Trophoblast cell (in vitro differentiated cells and primary cell): ENCODE data around the gene FAM72A. TPM values are rescaled to one million over a fixed set of nuclear protein-coding genes. Genes with fewer than 3 reads are reported as not detected.
"Not testable (repeated sequence)": the region's sequence is repeated elsewhere in the genome, so short reads cannot be mapped to it uniquely, and the experiment has no call there.

Experiments used
- DNase-seq, 2 donors: peaks; one replicate each; pipeline ENCODE4 v3.0.0-alpha.2; 2016
- H2AFZ ChIP-seq: 2 replicates; pipeline ENCODE4 v1.6.1; 2013; ENCODE audit warnings: low read length, moderate library complexity, mild to moderate bottlenecking; ENCODE audit not compliant: insufficient read depth, poor library complexity
- H2AK5ac ChIP-seq: 2 replicates; pipeline ENCODE4 v1.6.1; 2013; ENCODE audit warnings: mild to moderate bottlenecking, low read length
- H2BK120ac ChIP-seq: 2 replicates; pipeline ENCODE4 v1.6.1; 2013; ENCODE audit warnings: low read length, mild to moderate bottlenecking, moderate library complexity; ENCODE audit not compliant: insufficient read depth, poor library complexity
- H2BK12ac ChIP-seq: 2 replicates; pipeline ENCODE4 v1.6.1; 2013; ENCODE audit warnings: mild to moderate bottlenecking, low read length, moderate library complexity
- H2BK5ac ChIP-seq: 2 replicates; pipeline ENCODE4 v1.6.1; 2013; ENCODE audit warnings: low read length, low read depth, moderate library complexity, mild to moderate bottlenecking; ENCODE audit not compliant: poor library complexity
- H3K14ac ChIP-seq: 2 replicates; pipeline ENCODE4 v1.6.1; 2013; ENCODE audit warnings: mild to moderate bottlenecking, low read length
- H3K18ac ChIP-seq: 2 replicates; pipeline ENCODE4 v1.6.1; 2013; ENCODE audit warnings: mild to moderate bottlenecking, low read length
- H3K23ac ChIP-seq: 2 replicates; pipeline ENCODE4 v1.6.1; 2013; ENCODE audit warnings: low read length
- H3K27ac ChIP-seq: 2 replicates; pipeline ENCODE4 v1.5.1; 2013; ENCODE audit warnings: low read depth, mild to moderate bottlenecking, inconsistent platforms, low read length, moderate library complexity
- H3K27me3 ChIP-seq: 2 replicates; pipeline ENCODE4 v1.6.1; 2013; ENCODE audit warnings: inconsistent platforms, mild to moderate bottlenecking, low read length, moderate library complexity; ENCODE audit not compliant: insufficient read depth
- H3K36me3 ChIP-seq, 2 experiments: 1 replicate in 1 of 2; 2 replicates in 1 of 2; pipeline ENCODE4 v1.6.1; 2013; ENCODE audit warnings: low read length in 2 of 2, mild to moderate bottlenecking in 2 of 2, moderate library complexity in 1 of 2; ENCODE audit not compliant: insufficient read depth in 2 of 2, control insufficient read depth in 1 of 2
- H3K4ac ChIP-seq: 2 replicates; pipeline ENCODE4 v1.6.1; 2013; ENCODE audit warnings: low read depth, mild to moderate bottlenecking, low read length, moderate library complexity
- H3K4me1 ChIP-seq, 2 experiments: 1 replicate in 1 of 2; 2 replicates in 1 of 2; pipeline ENCODE4 v1.6.1; 2013; ENCODE audit warnings: low read length in 2 of 2, mild to moderate bottlenecking in 2 of 2, moderate library complexity in 1 of 2; ENCODE audit not compliant: insufficient read depth in 2 of 2, control insufficient read depth in 1 of 2
- H3K4me2 ChIP-seq: 2 replicates; pipeline ENCODE4 v1.6.1; 2013; ENCODE audit warnings: inconsistent platforms, mild to moderate bottlenecking, low read length, moderate library complexity
- H3K4me3 ChIP-seq: 2 replicates; pipeline ENCODE4 v1.5.1; 2013; ENCODE audit warnings: mild to moderate bottlenecking, low read depth, low read length, inconsistent platforms
- H3K79me1 ChIP-seq: one replicate; pipeline ENCODE4 v1.6.1; 2013; ENCODE audit warnings: low read length
- H3K79me2 ChIP-seq: 2 replicates; pipeline ENCODE4 v1.6.1; 2013; ENCODE audit warnings: low read length, mild to moderate bottlenecking; ENCODE audit not compliant: control insufficient read depth, insufficient read depth, poor library complexity
- H3K9ac ChIP-seq: 2 replicates; pipeline ENCODE4 v1.6.1; 2013; ENCODE audit warnings: mild to moderate bottlenecking, low read length
- H3K9me3 ChIP-seq: 2 replicates; pipeline ENCODE4 v1.6.1; 2013; ENCODE audit warnings: low read depth, mild to moderate bottlenecking, control low read depth, inconsistent platforms, low read length; ENCODE audit not compliant: insufficient read depth
- H4K12ac ChIP-seq: 2 replicates; pipeline ENCODE4 v1.6.1; 2013; ENCODE audit warnings: low read depth, mild to moderate bottlenecking, low read length, moderate library complexity
- H4K8ac ChIP-seq: 2 replicates; pipeline ENCODE4 v1.6.1; 2013; ENCODE audit warnings: low read depth, mild to moderate bottlenecking, low read length, moderate library complexity
- H4K91ac ChIP-seq: one replicate; pipeline ENCODE4 v1.6.1; 2013; ENCODE audit warnings: low read depth, mild to moderate bottlenecking, low read length, moderate library complexity
- WGBS: extraction: QIAGEN DNeasy Blood & Tissue Kit; methylation state at CpG from one replicate; pipeline ENCODE4 v1.1.7; 2013; ENCODE audit warnings: missing lambda C conversion rate; ENCODE audit not compliant: insufficient read length, insufficient coverage; ENCODE audit errors: extremely low coverage; 5-methylcytosine and 5-hydroxymethylcytosine counted together
- polyA plus RNA-seq: library from polyadenylated mRNA; stranded (reverse); fragments of 200-250 nt; gene quantifications from 2 replicates; pipeline ENCODE4 v1.2.3, GENCODE V29; 2013

Gene FAM72A
- polyA plus RNA-seq = 5.2 and 5.7 TPM in 2 replicates

GRCh38 chr1:206202789-206203363, at the start of gene FAM72A:
TSS of gene FAM72A (minus strand) at chr1:206202839. CDS start at chr1:206202025, 814 bp downstream.
- H3K4me1 ChIP-seq, H2AK5ac ChIP-seq, H4K8ac ChIP-seq, H3K14ac ChIP-seq, H3K36me3 ChIP-seq, H3K9ac ChIP-seq, H3K4ac ChIP-seq, H3K23ac ChIP-seq, H3K79me2 ChIP-seq, H2BK5ac ChIP-seq, H3K79me1 ChIP-seq, H3K18ac ChIP-seq, H2BK12ac ChIP-seq, H3K27me3 ChIP-seq, H2BK120ac ChIP-seq, H4K91ac ChIP-seq, H4K12ac ChIP-seq, H3K9me3 ChIP-seq: not testable (repeated sequence)
- Histone ChIP-seq H2AFZ (peak within 1 kb of the TSS; percentile 78), H3K4me3 (peak within 1 kb of the TSS; percentile 72), H3K4me2 (peak within 1 kb of the TSS; percentile 48), H3K27ac (peak within 1 kb of the TSS; percentile 62)
- DNase-seq = peak; percentile 99
- WGBS = no CpG with 5 or more reads among the region's 36 CpGs

DNA sequence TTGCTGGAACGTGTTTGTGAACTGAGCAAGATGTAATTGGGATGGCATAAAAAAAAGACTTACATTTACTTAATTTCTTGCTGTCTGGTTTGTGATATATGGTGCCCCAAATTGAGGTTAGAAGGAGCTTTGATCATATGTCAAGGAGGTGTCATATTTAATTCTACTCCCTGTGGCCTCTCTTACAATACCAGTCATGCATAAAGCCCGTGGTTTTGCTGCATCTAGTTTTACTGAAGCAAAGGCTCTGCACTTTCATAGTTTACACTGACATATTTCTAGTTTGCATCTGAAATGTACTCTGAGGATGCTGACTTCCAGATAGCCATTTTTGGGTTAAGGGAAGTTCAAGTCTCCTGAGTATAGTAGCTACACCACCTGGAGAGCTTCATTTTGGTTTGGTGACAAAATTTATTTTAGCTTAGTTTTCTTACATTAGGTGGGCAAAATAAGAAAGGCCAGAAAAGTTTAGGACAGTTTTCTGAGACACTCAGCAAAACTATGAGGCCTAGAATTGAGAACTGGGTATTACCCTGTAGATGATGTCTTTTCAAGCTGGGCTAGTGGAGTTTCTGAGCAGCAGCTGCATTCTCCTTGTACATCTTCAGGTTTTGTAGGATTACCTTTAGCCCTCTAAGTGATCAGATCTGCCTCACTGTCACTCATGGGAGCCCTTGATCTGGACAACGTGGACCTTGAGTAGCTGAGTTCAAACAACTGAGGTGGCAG, 48.5 kb upstream of the FAM72A start:
- not testable (repeated sequence) for H4K91ac ChIP-seq, H3K4me2 ChIP-seq, H2BK5ac ChIP-seq, H4K8ac ChIP-seq, H3K9me3 ChIP-seq, H3K36me3 ChIP-seq, H3K14ac ChIP-seq, H3K18ac ChIP-seq, H3K23ac ChIP-seq, H2AFZ ChIP-seq, H3K79me2 ChIP-seq, H3K4me3 ChIP-seq, H3K9ac ChIP-seq, H3K79me1 ChIP-seq, H3K4me1 ChIP-seq, H3K4ac ChIP-seq, H3K27ac ChIP-seq, DNase-seq, H2BK12ac ChIP-seq, H3K27me3 ChIP-seq, H2BK120ac ChIP-seq, H4K12ac ChIP-seq, H2AK5ac ChIP-seq
- WGBS = no CpG with 5 or more reads among the region's 3 CpGs

- H2BK120ac ChIP-seq, H4K91ac ChIP-seq, H2BK12ac ChIP-seq, H2AK5ac ChIP-seq, H3K9ac ChIP-seq, H3K36me3 ChIP-seq, H3K9me3 ChIP-seq, H3K79me1 ChIP-seq, H3K27me3 ChIP-seq, H3K27ac ChIP-seq, H4K12ac ChIP-seq, H2BK5ac ChIP-seq, H4K8ac ChIP-seq, H3K4me1 ChIP-seq, H3K79me2 ChIP-seq, H3K14ac ChIP-seq, H3K4ac ChIP-seq, H3K4me2 ChIP-seq, H3K4me3 ChIP-seq, H3K18ac ChIP-seq, H3K23ac ChIP-seq, H2AFZ ChIP-seq, DNase-seq: not testable (repeated sequence)
- no CpG with 5 or more reads among the region's 10 CpGs for WGBS
These were observed 43.7 kb upstream of the FAM72A start for GRCh38 chr1:206246129-206246886.

DNA sequence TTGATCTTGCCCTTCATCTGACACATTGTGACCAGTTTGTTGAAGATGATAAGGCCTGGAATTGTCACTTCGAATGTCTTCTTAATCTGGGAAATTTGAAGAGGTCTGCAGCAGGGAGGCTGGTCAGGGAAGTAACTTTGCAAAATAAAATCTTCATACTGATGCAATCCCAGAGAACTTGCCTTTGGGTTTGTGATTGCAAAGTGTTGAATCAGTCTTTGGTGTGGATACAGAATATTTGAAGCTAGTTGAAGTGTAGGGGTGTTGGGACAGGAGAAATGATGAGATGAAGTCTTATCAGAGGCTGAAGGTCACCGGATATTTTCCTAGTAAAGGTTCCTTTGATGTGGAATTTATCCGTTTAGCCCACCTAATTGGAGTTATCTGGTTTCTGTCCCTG, 42.8 kb upstream of the FAM72A start:
- not testable (repeated sequence) for H3K36me3 ChIP-seq, H3K23ac ChIP-seq, H3K4ac ChIP-seq, H4K8ac ChIP-seq, H3K9ac ChIP-seq, H3K79me2 ChIP-seq, H2BK5ac ChIP-seq, H3K27ac ChIP-seq, H3K9me3 ChIP-seq, H3K79me1 ChIP-seq, H3K14ac ChIP-seq, H2AFZ ChIP-seq, H4K12ac ChIP-seq, H2BK120ac ChIP-seq, DNase-seq, H2AK5ac ChIP-seq, H2BK12ac ChIP-seq, H3K18ac ChIP-seq, H4K91ac ChIP-seq, H3K4me3 ChIP-seq, H3K4me2 ChIP-seq, H3K4me1 ChIP-seq, H3K27me3 ChIP-seq
- no CpG with 5 or more reads among the region's 3 CpGs for WGBS
